Measurements from ENCODE around the gene TADA2B.

DNA sequence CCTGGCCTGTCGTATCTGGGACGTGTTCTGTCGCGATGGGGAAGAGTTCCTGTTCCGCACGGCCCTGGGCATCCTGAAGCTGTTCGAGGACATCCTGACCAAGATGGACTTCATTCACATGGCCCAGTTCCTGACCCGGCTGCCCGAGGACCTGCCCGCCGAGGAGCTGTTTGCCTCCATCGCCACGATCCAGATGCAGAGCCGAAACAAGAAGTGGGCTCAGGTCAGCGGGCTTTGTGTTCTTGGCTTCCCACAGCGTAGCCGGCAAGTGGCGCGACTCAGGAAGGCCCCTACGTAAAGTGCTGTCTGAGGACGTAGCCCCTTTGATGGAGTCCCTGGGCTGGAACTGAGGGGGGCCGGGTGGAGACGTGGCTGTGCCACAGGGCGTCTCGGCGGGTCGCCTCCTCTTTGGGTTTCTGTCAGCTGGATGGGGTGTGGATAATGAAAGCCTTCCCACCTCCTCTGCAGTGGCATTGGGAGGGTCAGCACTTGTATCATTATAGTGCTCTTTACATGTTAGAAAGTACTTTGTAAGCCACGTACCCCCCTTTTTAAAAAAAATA is 18.1 kb upstream of the TADA2B start:
- TF ChIP-seq, protein P1, sequence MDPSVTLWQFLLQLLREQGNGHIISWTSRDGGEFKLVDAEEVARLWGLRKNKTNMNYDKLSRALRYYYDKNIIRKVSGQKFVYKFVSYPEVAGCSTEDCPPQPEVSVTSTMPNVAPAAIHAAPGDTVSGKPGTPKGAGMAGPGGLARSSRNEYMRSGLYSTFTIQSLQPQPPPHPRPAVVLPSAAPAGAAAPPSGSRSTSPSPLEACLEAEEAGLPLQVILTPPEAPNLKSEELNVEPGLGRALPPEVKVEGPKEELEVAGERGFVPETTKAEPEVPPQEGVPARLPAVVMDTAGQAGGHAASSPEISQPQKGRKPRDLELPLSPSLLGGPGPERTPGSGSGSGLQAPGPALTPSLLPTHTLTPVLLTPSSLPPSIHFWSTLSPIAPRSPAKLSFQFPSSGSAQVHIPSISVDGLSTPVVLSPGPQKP (IDR thresholded peaks at IDR 0.05; ENCODE audit: borderline replicate concordance, low read depth, low read length), result no peak
- TF ChIP-seq, protein P2, sequence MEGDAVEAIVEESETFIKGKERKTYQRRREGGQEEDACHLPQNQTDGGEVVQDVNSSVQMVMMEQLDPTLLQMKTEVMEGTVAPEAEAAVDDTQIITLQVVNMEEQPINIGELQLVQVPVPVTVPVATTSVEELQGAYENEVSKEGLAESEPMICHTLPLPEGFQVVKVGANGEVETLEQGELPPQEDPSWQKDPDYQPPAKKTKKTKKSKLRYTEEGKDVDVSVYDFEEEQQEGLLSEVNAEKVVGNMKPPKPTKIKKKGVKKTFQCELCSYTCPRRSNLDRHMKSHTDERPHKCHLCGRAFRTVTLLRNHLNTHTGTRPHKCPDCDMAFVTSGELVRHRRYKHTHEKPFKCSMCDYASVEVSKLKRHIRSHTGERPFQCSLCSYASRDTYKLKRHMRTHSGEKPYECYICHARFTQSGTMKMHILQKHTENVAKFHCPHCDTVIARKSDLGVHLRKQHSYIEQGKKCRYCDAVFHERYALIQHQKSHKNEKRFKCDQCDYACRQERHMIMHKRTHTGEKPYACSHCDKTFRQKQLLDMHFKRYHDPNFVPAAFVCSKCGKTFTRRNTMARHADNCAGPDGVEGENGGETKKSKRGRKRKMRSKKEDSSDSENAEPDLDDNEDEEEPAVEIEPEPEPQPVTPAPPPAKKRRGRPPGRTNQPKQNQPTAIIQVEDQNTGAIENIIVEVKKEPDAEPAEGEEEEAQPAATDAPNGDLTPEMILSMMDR (conservative IDR thresholded peaks at IDR 0.05; ENCODE audit: low read depth, low read length), result no peak
- no peak for TF ChIP-seq RFX5 (IDR thresholded peaks at IDR 0.05; ENCODE audit: low read depth, low read length)
- TF ChIP-seq MXI1 (IDR thresholded peaks at IDR 0.05; ENCODE audit: borderline replicate concordance, low read depth, low read length), result no peak
- TF ChIP-seq NFE2L2 (IDR thresholded peaks at IDR 0.05; ENCODE audit: low read depth, low read length), result no peak
- TF ChIP-seq, protein P3, sequence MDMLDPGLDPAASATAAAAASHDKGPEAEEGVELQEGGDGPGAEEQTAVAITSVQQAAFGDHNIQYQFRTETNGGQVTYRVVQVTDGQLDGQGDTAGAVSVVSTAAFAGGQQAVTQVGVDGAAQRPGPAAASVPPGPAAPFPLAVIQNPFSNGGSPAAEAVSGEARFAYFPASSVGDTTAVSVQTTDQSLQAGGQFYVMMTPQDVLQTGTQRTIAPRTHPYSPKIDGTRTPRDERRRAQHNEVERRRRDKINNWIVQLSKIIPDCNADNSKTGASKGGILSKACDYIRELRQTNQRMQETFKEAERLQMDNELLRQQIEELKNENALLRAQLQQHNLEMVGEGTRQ (IDR thresholded peaks at IDR 0.05; ENCODE audit: low read depth, low read length), result no peak
- no peak for TF ChIP-seq POLR2A (IDR thresholded peaks at IDR 0.05; ENCODE audit: low read depth, low read length)
- TF ChIP-seq CEBPB (IDR thresholded peaks at IDR 0.05; ENCODE audit: low read depth, low read length), result no peak
- TF ChIP-seq MAZ (IDR thresholded peaks at IDR 0.05; ENCODE audit: borderline replicate concordance, low read depth, low read length), result no peak
- no peak for TF ChIP-seq BHLHE40 (IDR thresholded peaks at IDR 0.05; ENCODE audit: low read depth, low read length)
- no peak for TF ChIP-seq FOS (IDR thresholded peaks at IDR 0.05; ENCODE audit: low read depth, low read length)

Measured in IMR-90 (cell line).